Caco-2 (cell line): Measurements from ENCODE around the gene ZSWIM4. TPM values are rescaled to one million over a fixed set of nuclear protein-coding genes. Genes with fewer than 3 reads are reported as not detected.
A peak's percentile ranks its signal among the peaks of the same experiment; 100 is the strongest.
"Not testable (repeated sequence)": the region's sequence is repeated elsewhere in the genome, so short reads cannot be mapped to it uniquely, and the experiment has no call there.

Experiments
- BruUV-seq: library from RNA; stranded (reverse); fragments of 400-500 nt; replicated peaks from 2 replicates; lab custom pipeline; 2021; lab: Mats Ljungman, UMichigan
- CTCF ChIA-PET: fragments of 300-600 bp; sonication (Branson Sonifier 250); formaldehyde crosslinking; loops from one replicate; lab custom pipeline; 2022; ENCODE audit warnings: antibody characterized with exemption; lab: Charles Lee
- POLR2A ChIA-PET: fragments of 300-600 bp; sonication (Branson Sonifier 250); formaldehyde crosslinking; loops from one replicate; lab custom pipeline; 2022; ENCODE audit warnings: antibody characterized with exemption; lab: Charles Lee
- DNase-seq, 2 experiments: peaks; one replicate each; pipeline versions ENCODE4 v3.0.0 to v3.0.0-alpha.2; 2020 to 2022
- H3K27me3 ChIP-seq: replicated peaks from 2 replicates; pipeline ENCODE4 v1.6.0; 2011; ENCODE audit warnings: low read length; ENCODE audit not compliant: control insufficient read depth, insufficient read depth
- H3K36me3 ChIP-seq: 2 replicates; pipeline ENCODE4 v1.5.1; 2011; ENCODE audit warnings: low read length; ENCODE audit not compliant: control insufficient read depth, insufficient read depth
- H3K4me1 ChIP-seq: fragments of 250-450 bp; sonication (Bioruptor Pico); 2 replicates; pipeline ENCODE4 v1.5.1; 2020; ENCODE audit warnings: mild to moderate bottlenecking
- H3K4me3 ChIP-seq: 2 replicates; pipeline ENCODE4 v1.5.1; 2011; ENCODE audit warnings: low read depth, mild to moderate bottlenecking, control low read depth, low read length
- H3K9me3 ChIP-seq: fragments of 250-450 bp; sonication (Bioruptor Pico); 2 replicates; pipeline ENCODE4 v1.5.1; 2020; ENCODE audit warnings: mild to moderate bottlenecking, moderate library complexity
- H3K27ac Mint-ChIP-seq: one replicate; pipeline ENCODE4 v1.8.0; 2022; ENCODE audit warnings: mixed read lengths; ENCODE audit not compliant: unreplicated experiment
- H3K27me3 Mint-ChIP-seq: one replicate; pipeline ENCODE4 v1.8.0; 2022; ENCODE audit warnings: mixed read lengths; ENCODE audit not compliant: insufficient read depth, unreplicated experiment
- H3K36me3 Mint-ChIP-seq: one replicate; pipeline ENCODE4 v1.8.0; 2022; ENCODE audit warnings: mild to moderate bottlenecking, mixed read lengths; ENCODE audit not compliant: insufficient read depth, unreplicated experiment
- H3K4me1 Mint-ChIP-seq: one replicate; pipeline ENCODE4 v1.8.0; 2022; ENCODE audit warnings: low read depth, mixed read lengths; ENCODE audit not compliant: unreplicated experiment
- H3K4me3 Mint-ChIP-seq: one replicate; pipeline ENCODE4 v1.8.0; 2022; ENCODE audit warnings: mild to moderate bottlenecking, moderate library complexity, mixed read lengths; ENCODE audit not compliant: unreplicated experiment
- H3K9me3 Mint-ChIP-seq: one replicate; pipeline ENCODE4 v1.8.0; 2022; ENCODE audit warnings: mixed read lengths; ENCODE audit not compliant: unreplicated experiment
- CTCF ChIP-seq, 2 experiments: fragments of 200-600 bp in 1 of 2; IDR thresholded peaks; 1 replicate in 1 of 2; 2 replicates in 1 of 2; pipeline versions ENCODE4 v1.5.1 to v1.8.0; 2011 to 2022; ENCODE audit warnings: antibody characterized with exemption in 1 of 2, control low read depth in 1 of 2, inconsistent platforms in 1 of 2, low read depth in 1 of 2, low read length in 1 of 2, mild to moderate bottlenecking in 1 of 2, moderate library complexity in 1 of 2; ENCODE audit not compliant: insufficient read depth in 1 of 2, severe bottlenecking in 1 of 2, unreplicated experiment in 1 of 2
- intact Hi-C: fragments of 100-400 bp; cut with micrococcal nuclease; formaldehyde crosslinking; loops from one replicate; pipeline ENCODE4 v1.10.0; 2022; ENCODE audit not compliant: unreplicated experiment
- total RNA-seq: library from RNA; stranded (reverse); gene quantifications from 2 replicates; pipeline ENCODE4 v1.2.3, GENCODE V29; 2022

Gene ZSWIM4
- total RNA-seq, 1 experiment from 2014 or later: 4.0 TPM

- Histone ChIP-seq H3K4me1 (peaks cover 4% of the 10 kb centered on the region; the same call in 1 of the 2 replicates), H3K4me3 (no peak overlapping the region), H3K36me3 (no peaks in the 10 kb centered on the region), H3K27me3 (no peaks in the 10 kb centered on the region), H3K9me3 (no peaks in the 10 kb centered on the region)
- Mint-ChIP-seq H3K4me3 (no peak overlapping the region), H3K9me3 (no peaks in the 10 kb centered on the region), H3K27ac (peak overlapping the region; percentile 48), H3K4me1 (peaks cover 13% of the 10 kb centered on the region), H3K36me3 (peaks cover 5% of the 10 kb centered on the region), H3K27me3 (no peaks in the 10 kb centered on the region)
- intact Hi-C loops: loop anchor here (1.0 kb wide), 1 partner anchor 77 kb away; no protein-coding TSS in a partner anchor
- POLR2A ChIA-PET: no interaction called here
- peak; percentile 76 to 78 for TF ChIP-seq CTCF (IDR thresholded peaks at IDR 0.05; ENCODE audit: insufficient read depth in 1 of 2, low read depth in 1 of 2, low read length in 1 of 2, severe bottlenecking in 1 of 2, unreplicated experiment in 1 of 2)
- CTCF ChIA-PET: interaction anchor here (0.8 to 3.9 kb wide), 3 partner anchors 11 to 81 kb away, joined by 3 to 26 read pairs (median 3); partner anchors contain the start of gene ZSWIM4
- BruUV-seq: no TSS peak
- DNase-seq: peak; percentile 64 to 75
These were observed 10.4 kb upstream of the ZSWIM4 start for GRCh38 chr19:13784731-13785452.

- TF ChIP-seq CTCF (IDR thresholded peaks at IDR 0.05; ENCODE audit: insufficient read depth in 1 of 2, low read depth in 1 of 2, low read length in 1 of 2, severe bottlenecking in 1 of 2, unreplicated experiment in 1 of 2): no peak
- intact Hi-C loops: no loop called here
- H3K4me1 ChIP-seq: peaks cover 4% of the 10 kb centered on the region; the same call in 1 of the 2 replicates
- ChIA-PET POLR2A (no interaction called here), CTCF (no interaction called here)
- BruUV-seq: no TSS peak
- H3K27me3 ChIP-seq: no peaks in the 10 kb centered on the region
- DNase-seq: no peak
- Mint-ChIP-seq H3K27ac (no peak overlapping the region), H3K4me1 (peaks cover 7% of the 10 kb centered on the region), H3K4me3 (no peak overlapping the region), H3K9me3 (no peaks in the 10 kb centered on the region), H3K36me3 (no peaks in the 10 kb centered on the region), H3K27me3 (no peaks in the 10 kb centered on the region)
- no peaks in the 10 kb centered on the region for H3K36me3 ChIP-seq
- H3K4me3 ChIP-seq: no peak overlapping the region
- no peaks in the 10 kb centered on the region for H3K9me3 ChIP-seq
These were observed 6.3 kb upstream of the ZSWIM4 start for GRCh38 chr19:13788991-13789390.

- Mint-ChIP-seq H3K9me3 (no peaks in the 10 kb centered on the region), H3K36me3 (peaks cover 6% of the 10 kb centered on the region), H3K4me1 (peaks cover 2% of the 10 kb centered on the region), H3K27me3 (no peaks in the 10 kb centered on the region), H3K4me3 (no peak overlapping the region), H3K27ac (no peak overlapping the region)
- Histone ChIP-seq H3K9me3 (no peaks in the 10 kb centered on the region), H3K36me3 (no peaks in the 10 kb centered on the region), H3K4me1 (peaks cover 1% of the 10 kb centered on the region; the same call in 1 of the 2 replicates), H3K27me3 (no peaks in the 10 kb centered on the region), H3K4me3 (no peak overlapping the region)
- intact Hi-C loops: loop anchor here (10.0 kb wide), 1 partner anchor 54 kb away; no protein-coding TSS in a partner anchor
- no peak for TF ChIP-seq CTCF (IDR thresholded peaks at IDR 0.05; ENCODE audit: insufficient read depth in 1 of 2, low read depth in 1 of 2, low read length in 1 of 2, severe bottlenecking in 1 of 2, unreplicated experiment in 1 of 2)
- DNase-seq: no peak
- POLR2A ChIA-PET: no interaction called here
- CTCF ChIA-PET: no interaction called here
- no TSS peak for BruUV-seq
These were observed 4.9 kb upstream of the ZSWIM4 start for GRCh38 chr19:13790354-13790753.

GRCh38 chr19:13793317-13793716 is 1.9 kb upstream of the ZSWIM4 start:
- CTCF ChIA-PET, H3K27me3 ChIP-seq, BruUV-seq, H3K27me3 Mint-ChIP-seq, H3K4me1 Mint-ChIP-seq, H3K4me1 ChIP-seq, H3K9me3 Mint-ChIP-seq, H3K36me3 ChIP-seq, H3K27ac Mint-ChIP-seq, H3K9me3 ChIP-seq, DNase-seq, H3K4me3 Mint-ChIP-seq, H3K4me3 ChIP-seq: not testable (repeated sequence)
- H3K36me3 Mint-ChIP-seq: peaks cover 12% of the 10 kb centered on the region
- intact Hi-C loops: loop anchor here (10.0 kb wide), 1 partner anchor 51 kb away; no protein-coding TSS in a partner anchor
- POLR2A ChIA-PET: interaction anchor here (0.6 kb wide), 1 partner anchor 66 kb away, joined by 3 read pairs; no protein-coding TSS in a partner anchor
